GM12891 (cell line): ENCODE measurements around the gene CYP3A5.

Experiments used
- DNase-seq: peaks from one replicate; pipeline ENCODE4 v3.0.0; 2011; ENCODE audit warnings: low spot score; ENCODE audit not compliant: insufficient read length
- FAIRE-seq: peaks from 2 replicates; lab custom pipeline; 2011; peaks lifted over from hg19 to GRCh38; lab: Jason Lieb, UNC
- PAX5 ChIP-seq: IDR thresholded peaks from 2 replicates; pipeline ENCODE4 v1.6.1; 2011; ENCODE audit warnings: low read length, moderate library complexity, mild to moderate bottlenecking; ENCODE audit not compliant: insufficient read depth, severe bottlenecking
- POLR2A ChIP-seq: IDR thresholded peaks from 2 replicates; pipeline ENCODE4 v1.6.1; 2011; ENCODE audit warnings: low read depth, low read length, control low read depth
- POLR2AphosphoS5 ChIP-seq: IDR thresholded peaks from 2 replicates; pipeline ENCODE4 v1.6.1; 2011; ENCODE audit warnings: low read depth, low read length, control low read depth
- POU2F2 ChIP-seq: IDR thresholded peaks from 2 replicates; pipeline ENCODE4 v1.6.1; 2011; ENCODE audit warnings: low read depth, mild to moderate bottlenecking, control low read depth, low read length, moderate library complexity
- SPI1 ChIP-seq: IDR thresholded peaks from 2 replicates; pipeline ENCODE4 v1.6.1; 2011; ENCODE audit warnings: low read depth, low read length, control low read depth
- TAF1 ChIP-seq: IDR thresholded peaks from 2 replicates; pipeline ENCODE4 v1.6.1; 2011; ENCODE audit warnings: low read depth, low read length, control low read depth

CYP3A5 gene

DNA sequence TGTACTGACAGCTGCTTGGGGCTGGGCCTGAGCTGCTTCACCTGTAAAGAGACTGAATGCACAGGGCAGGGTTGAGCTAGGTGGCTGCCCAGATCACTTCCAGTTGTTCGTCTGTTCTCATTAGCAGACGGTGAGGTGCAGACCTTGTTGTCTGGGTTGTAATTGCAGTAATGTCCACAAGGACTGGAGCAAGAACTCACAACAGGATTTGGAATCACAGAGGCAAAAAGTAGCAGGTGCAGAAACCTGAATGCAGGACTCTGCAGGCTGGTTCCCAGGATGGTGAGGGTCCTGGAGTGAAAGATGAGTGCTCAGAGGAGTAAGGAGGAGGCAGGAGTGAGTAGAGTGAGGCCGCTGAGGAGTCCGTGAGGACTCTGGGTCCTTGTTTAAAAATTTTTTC, 53.8 kb downstream of the CYP3A5 start:
- no peak for TF ChIP-seq POLR2AphosphoS5
- TF ChIP-seq POU2F2: no peak
- no peak for TF ChIP-seq PAX5
- no peak for TF ChIP-seq TAF1
- no peak for TF ChIP-seq POLR2A
- no peak for TF ChIP-seq SPI1
- DNase-seq (no peak), FAIRE-seq (no peak)

DNA sequence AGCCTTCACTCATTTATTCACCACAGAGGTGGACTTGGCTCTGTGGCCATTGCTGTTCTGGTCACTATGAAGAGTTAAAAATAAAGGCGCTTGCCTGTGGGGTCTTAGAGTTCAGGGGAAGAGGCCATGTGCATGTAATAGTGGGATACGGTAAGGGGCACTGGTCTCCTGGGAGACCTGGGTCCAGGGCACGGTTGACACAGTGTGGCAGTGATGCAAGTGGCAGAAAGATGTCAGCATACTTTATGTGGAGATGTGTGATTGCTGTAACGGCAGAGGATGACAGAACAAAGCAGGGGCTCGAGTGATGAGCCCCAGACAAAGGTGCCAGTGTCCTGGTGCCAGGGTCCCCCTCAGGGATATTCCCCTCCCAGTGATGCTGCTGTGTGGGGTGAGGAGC, 54.5 kb downstream of the CYP3A5 start:
- DNase-seq: no peak
- FAIRE-seq: peak; percentile 5
- no peak for TF ChIP-seq POU2F2
- no peak for TF ChIP-seq TAF1
- TF ChIP-seq PAX5: no peak
- TF ChIP-seq SPI1: no peak
- no peak for TF ChIP-seq POLR2AphosphoS5
- no peak for TF ChIP-seq POLR2A

DNA sequence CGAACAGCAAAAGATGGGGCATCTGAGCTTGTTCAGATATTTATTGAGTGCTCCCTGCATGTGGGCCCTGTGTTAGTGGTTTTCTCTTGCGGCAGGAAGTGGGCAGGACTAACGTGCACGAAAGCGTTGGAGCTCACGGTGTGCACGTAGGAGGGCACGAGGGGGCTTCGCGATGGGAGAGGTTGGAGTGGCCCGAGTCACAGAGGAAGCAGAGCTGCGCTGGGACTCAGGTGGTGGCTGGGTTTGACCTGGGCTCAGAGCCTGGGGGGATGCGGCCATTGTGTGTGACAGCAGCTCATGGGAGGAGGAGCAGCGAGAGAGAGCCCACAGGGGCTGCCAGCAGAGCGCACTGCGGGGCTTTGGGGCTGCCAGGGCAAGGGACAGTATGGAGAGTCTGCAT, 55.3 kb downstream of the CYP3A5 start:
- FAIRE-seq: peak; percentile 87
- TF ChIP-seq POU2F2 (no peak), PAX5 (no peak), POLR2A (no peak), TAF1 (no peak), SPI1 (no peak), POLR2AphosphoS5 (no peak)
- no peak for DNase-seq

DNA sequence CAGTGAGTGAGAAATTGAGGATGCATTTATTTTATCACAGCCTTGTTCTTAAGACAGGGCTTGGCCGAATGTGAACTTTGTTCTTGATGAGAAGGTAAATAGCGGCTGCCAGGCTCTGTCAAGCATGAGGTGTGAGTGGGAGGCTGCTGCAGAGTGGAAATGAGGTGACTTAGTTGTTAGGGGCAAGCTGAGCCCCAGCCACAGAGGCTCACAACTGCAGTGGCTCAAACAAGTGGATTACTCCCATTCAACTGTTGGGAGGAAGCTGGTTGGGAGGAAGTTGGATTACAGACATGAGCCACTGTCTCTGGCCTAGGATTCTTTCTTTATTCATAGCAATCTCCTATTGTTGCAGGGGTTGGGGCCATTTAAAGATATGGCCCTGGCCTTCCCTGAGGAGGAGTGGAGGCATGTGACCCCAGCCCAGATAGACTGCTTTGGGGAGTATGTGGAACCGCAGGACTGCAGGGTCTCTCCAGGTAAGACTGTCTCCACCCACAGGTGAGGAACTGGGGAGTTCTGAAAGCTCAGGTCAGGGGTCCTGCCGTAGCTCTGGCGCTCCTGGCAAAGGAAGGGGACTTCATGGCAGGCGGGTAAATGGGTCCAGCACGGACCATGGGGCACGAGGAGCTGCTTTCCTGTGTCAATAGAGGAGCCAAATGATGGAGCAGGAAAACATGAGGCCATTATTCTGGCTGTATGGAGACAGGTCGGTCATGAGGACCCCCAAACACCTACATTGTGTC, 55.9 kb downstream of the CYP3A5 start:
- TF ChIP-seq POLR2AphosphoS5 (no peak), TAF1 (no peak), POU2F2 (no peak), PAX5 (no peak), SPI1 (no peak), POLR2A (no peak)
- DNase-seq: no peak
- FAIRE-seq: peak; percentile 63

GRCh38 chr7:99623091-99623693, 56.6 kb downstream of the CYP3A5 start:
- no peak for TF ChIP-seq PAX5
- TF ChIP-seq POU2F2: no peak
- TF ChIP-seq POLR2A: no peak
- TF ChIP-seq POLR2AphosphoS5: no peak
- no peak for TF ChIP-seq SPI1
- TF ChIP-seq TAF1: no peak
- FAIRE-seq: no peak
- no peak for DNase-seq

GRCh38 chr7:99622596-99622995, 57.2 kb downstream of the CYP3A5 start:
- TF ChIP-seq POLR2A (no peak), POLR2AphosphoS5 (no peak), SPI1 (no peak), PAX5 (no peak), TAF1 (no peak), POU2F2 (no peak)
- no peak for DNase-seq
- FAIRE-seq: no peak

DNA sequence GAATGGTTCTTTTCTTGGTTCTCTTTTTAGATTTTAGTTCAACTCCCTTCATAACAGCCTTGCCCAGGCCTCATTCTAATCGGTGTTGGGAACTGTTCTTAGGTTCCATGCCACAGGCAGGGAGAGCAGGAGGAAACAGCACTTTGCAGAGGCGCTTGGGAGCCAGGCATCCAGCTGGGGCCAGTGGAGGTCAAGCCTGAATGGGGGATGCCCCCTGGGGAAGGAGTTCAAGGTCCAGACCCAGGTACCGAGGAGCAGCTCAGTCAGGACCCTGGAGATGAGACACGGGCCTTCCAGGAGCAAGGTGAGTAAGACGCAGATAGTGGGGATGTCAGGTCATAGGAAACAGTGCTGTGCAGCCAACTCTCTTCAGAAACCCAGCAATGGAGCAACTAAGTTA, 58.5 kb downstream of the CYP3A5 start:
- DNase-seq: no peak
- FAIRE-seq: no peak
- TF ChIP-seq TAF1: no peak
- TF ChIP-seq PAX5: no peak
- no peak for TF ChIP-seq SPI1
- no peak for TF ChIP-seq POLR2A
- no peak for TF ChIP-seq POLR2AphosphoS5
- no peak for TF ChIP-seq POU2F2

- TF ChIP-seq PAX5: no peak
- no peak for TF ChIP-seq SPI1
- no peak for TF ChIP-seq POLR2A
- TF ChIP-seq TAF1: no peak
- TF ChIP-seq POU2F2: no peak
- no peak for TF ChIP-seq POLR2AphosphoS5
- FAIRE-seq: no peak
Observed at GRCh38 chr7:99619571-99620130, 60.1 kb downstream of the CYP3A5 start.

GRCh38 chr7:99618726-99619125, 61.1 kb downstream of the CYP3A5 start:
- no peak for TF ChIP-seq TAF1
- TF ChIP-seq SPI1: no peak
- TF ChIP-seq PAX5: no peak
- FAIRE-seq (no peak), DNase-seq (no peak)

More at GRCh38 chr7:99619571-99620130, 60.1 kb downstream of the CYP3A5 start:
- no peak for DNase-seq

GRCh38 chr7:99617192-99617781, 62.5 kb downstream of the CYP3A5 start:
- FAIRE-seq (peak; percentile 5), DNase-seq (no peak)
- TF ChIP-seq POU2F2 (no peak), PAX5 (no peak), TAF1 (no peak), SPI1 (no peak), POLR2AphosphoS5 (no peak), POLR2A (no peak)
